ENCODE results near the gene BCL11B.

The BCL11B gene

GRCh38 chr14:99271951-99272631 is at the start of gene BCL11B:
BCL11B (minus strand) TSS chr14:99272197; CDS start chr14:99271218, 979 bp downstream.
- peak; percentile 1 for DNase-seq

GRCh38 chr14:99321236-99321925 is 49.4 kb upstream of the BCL11B start:
- DNase-seq, result no peak

GRCh38 chr14:99320621-99321235 is 48.7 kb upstream of the BCL11B start:
- DNase-seq, result no peak

- DNase-seq, result no peak
Measured at GRCh38 chr14:99320105-99320572, 48.1 kb upstream of the BCL11B start.

GRCh38 chr14:99318959-99319295 is 46.9 kb upstream of the BCL11B start:
- no peak for DNase-seq

GRCh38 chr14:99318091-99318958 is 46.3 kb upstream of the BCL11B start:
- DNase-seq, result no peak

- no peak for DNase-seq
Measured at GRCh38 chr14:99317231-99318090, 45.5 kb upstream of the BCL11B start.

- DNase-seq, result no peak
Measured at GRCh38 chr14:99316281-99317163, 44.5 kb upstream of the BCL11B start.

GRCh38 chr14:99315197-99315596 is 43.2 kb upstream of the BCL11B start:
- no peak for DNase-seq

GRCh38 chr14:99314623-99315022 is 42.6 kb upstream of the BCL11B start:
- DNase-seq, result no peak

GRCh38 chr14:99313234-99313633 is 41.2 kb upstream of the BCL11B start:
- no peak for DNase-seq

GRCh38 chr14:99312106-99312505 is 40.1 kb upstream of the BCL11B start:
- no peak for DNase-seq

GRCh38 chr14:99309220-99309766 is 37.3 kb upstream of the BCL11B start:
- no peak for DNase-seq

- no peak for DNase-seq
Measured at GRCh38 chr14:99304208-99304607, 32.2 kb upstream of the BCL11B start.

- no peak for DNase-seq
Measured at GRCh38 chr14:99300190-99300589, 28.2 kb upstream of the BCL11B start.

GRCh38 chr14:99296517-99296916 is 24.5 kb upstream of the BCL11B start:
- DNase-seq, result no peak

- DNase-seq, result no peak
Measured at GRCh38 chr14:99289394-99290189, 17.6 kb upstream of the BCL11B start.

GRCh38 chr14:99288948-99289347 is 17.0 kb upstream of the BCL11B start:
- no peak for DNase-seq

- no peak for DNase-seq
Measured at GRCh38 chr14:99287269-99287942, 15.4 kb upstream of the BCL11B start.

Data from midbrain (tissue), 1 donor.